HG02870 (cell line): ENCODE measurements around the gene ZMAT5.

ENCODE experiments used
- ATAC-seq: cut with Tn5 transposase; IDR thresholded peaks from one replicate; pipeline ENCODE4 v1.9.1; 2021; ENCODE audit warnings: mild to moderate bottlenecking, moderate library complexity; ENCODE audit not compliant: unreplicated experiment

Gene ZMAT5

DNA sequence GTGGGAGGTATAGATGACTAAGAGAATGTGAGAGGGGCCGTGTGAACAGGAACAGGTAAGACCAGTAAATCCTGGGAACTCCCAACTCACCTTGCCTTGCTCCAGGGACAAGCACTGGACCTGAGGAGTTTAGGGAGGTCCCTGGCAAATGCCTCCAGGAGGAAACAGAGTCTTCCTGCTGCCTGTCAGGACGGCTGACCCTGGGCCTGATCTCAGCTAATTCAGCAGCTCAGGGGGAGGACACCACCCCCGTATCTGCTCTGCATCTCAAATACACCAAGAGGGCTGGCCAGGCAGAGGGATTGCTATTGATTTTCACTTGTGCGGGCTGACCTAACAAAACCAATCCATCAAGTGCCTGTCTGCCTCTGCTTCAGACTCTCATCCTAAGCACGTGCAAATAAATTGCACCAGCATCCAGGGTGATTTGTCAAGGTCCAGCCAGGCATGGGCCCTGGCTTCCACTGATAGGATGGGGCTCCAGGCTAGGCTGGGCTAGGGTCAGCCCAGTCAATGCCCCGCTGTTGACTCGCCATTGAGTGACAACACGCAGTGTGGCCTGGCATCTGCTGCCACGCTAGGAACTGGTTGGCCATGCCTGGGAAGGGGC, 20.7 kb upstream of the ZMAT5 start:
- no peak for ATAC-seq

DNA sequence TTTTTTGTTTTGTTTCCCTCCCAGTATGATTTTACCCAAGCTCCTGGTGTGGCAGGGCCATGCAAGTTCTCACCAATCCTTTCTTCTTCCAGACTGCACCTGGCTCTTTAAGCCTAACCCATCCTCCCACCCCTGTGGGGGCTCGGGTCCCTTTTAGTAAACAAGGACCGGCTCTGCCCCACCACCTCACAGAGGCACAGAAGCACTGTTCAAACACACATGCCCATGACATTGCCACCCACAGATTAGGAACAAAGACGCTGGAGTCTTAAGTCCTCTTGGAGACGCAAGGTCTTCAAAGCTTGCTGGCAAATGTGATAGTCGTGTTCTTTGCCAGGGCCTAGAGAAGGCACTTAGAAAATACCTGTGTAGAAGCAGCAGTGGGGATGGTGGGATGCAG, 19.2 kb upstream of the ZMAT5 start:
- ATAC-seq = no peak

DNA sequence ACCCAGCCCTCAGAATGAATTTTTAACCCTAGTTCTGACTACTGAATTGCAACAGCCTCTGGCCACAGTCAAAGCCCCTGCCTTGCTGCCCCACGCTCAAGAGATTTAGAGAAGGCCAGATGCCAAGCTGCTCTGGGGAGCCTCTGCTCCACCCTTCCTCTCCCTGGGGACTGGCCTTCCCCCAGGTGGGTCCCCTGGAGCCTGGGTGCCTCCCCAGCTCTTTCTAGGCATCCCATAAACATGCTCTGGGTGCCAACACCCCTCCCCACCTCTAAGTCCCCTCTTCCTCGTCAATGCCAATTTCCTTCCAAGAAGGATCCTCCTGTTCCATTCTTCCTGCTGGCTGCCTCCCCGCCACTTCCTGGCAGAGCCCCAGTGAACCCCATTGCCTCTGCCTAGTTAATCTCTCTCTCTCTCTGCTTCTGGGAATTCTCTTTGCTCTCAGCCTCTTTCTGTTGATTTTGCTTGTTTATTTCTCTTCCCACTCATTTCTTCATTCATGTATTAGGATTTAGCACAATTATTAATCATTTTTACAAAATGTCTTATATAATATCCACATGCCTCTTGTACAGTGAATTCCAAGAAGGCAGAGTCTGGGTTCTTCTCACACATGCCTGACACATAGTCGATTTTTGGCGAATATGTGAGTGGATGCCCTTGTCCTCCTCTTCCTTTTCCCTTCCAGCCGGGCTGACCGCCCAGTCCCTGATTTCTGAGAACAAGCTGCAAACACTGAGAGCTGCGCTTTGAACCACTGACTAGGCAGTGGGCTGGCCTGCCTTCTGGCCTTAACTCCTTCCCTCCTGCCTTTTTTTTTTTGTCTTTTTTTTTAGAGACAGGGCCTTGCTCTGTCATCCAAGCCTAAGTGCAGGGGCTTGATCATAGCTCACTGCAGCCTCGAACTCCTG, 17.9 kb upstream of the ZMAT5 start:
- no peak for ATAC-seq

DNA sequence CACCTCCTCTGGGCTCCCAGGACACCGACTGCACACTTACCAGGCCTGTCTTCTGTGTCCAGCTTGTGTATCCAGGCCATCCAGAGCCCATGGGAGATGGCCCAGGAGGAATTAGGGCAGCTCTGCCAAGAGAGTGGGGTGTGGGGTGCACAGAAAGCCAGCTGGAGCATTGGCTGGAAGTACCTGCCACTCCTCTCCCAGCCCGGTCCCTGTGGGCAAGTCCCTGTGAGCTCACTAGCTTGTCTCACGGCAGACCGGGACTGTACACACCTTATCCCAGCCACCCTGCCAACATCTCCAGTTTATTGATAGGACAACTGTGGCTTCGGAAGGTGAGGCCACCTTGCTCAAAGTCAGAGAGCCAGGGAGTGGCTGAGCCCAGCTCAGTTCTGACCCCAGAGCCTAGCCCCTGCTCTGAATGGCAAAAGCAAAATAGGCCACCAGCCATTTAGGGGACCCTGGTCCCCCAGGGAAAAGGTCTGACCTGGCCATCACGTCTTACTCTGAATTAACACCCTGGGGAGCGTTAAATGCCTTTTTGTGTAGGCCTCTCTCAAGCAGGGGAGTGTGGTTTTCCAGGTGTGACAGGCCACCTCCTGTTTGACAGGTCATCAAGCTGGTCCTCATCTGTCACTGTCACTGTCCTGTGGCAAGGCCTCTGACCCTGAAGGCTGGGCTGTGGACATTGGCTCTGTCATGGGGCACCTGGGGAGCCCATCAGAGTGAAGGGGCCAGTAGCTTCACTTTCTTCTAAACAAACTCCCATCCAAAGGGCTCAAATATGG, 15.4 kb upstream of the ZMAT5 start:
- no peak for ATAC-seq

DNA sequence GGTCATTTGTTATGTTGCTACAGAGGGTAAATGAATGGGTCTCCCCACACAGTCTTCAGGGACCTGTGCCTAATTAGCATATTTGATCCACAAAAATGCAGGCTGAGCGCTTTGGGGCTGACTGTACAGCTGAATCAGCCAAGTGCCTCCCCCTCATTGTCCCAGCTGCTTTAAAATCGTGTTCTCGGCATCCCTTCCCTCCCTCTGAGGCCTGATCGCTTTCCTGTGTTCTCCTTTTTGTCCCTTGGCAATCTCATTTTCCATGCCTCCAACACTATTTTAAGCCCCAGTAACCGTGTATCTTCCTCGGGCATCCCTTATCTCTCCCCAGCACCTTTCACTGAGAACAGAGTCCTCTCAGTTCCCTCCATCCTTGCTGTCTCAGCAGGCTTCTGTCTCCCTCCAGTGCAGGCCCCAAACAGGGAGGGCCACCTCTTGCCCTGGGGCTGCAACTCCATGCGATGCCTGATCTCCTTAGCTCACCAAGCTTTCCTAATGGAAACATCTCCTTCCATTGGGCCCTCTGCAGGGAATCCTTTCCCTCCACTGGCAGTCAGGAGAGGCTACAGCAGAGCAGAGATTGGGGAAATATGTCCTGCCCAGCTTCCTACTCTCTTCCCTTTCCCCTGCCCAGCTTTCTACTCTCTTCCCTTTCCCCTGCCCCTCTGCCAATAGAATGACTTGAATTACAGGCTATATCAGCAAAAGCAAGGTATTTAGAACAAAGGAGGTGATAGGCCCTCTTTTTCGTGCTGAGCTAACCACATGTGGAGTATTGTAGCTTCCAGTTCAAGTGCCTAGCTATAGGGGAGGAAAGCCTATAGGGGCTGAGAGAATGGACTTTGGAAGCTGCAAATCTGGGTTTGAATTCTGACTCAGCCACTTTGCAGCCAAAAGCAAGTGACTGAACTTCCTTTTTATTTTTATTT, 14.2 kb upstream of the ZMAT5 start:
- no peak for ATAC-seq

DNA sequence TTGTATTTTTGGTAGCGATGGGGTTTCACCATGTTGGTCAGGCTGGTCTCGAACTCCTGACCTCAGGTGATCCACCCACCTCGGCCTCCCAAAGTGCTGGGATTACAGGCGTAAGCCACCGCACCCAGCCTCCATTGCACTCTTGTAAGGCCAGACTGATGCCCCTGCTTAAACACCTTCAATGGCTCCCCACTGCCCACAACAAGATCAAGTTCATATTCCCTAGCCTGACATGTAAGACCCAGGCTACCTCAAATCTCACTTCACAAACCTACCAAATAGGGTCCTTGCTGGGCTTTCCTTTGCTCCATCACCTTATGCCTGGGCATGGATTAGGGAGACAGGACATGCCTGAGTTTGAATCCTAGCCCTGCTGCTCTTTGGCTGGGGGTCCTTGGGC, 13.4 kb upstream of the ZMAT5 start:
- ATAC-seq = no peak

DNA sequence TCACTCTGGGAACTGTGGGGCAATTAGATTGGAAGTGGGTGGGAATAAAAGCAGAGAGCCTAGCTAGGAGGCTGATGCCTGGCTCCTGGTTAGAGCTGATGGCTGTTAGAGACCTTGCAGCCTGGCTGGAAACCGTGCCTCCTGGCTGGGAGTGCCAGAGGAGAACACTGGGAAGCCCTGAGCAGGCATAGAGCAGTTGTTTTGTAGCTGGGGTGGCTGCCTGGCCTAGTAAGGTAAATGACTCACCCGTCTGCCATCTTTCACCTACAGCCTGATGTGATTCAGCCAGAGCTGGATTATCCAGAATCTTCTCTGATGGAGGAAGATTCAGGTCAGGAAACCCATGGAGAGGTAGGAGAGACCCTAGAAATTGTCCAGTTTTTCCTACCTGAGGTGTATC, 6.4 kb upstream of the ZMAT5 start:
- no peak for ATAC-seq

DNA sequence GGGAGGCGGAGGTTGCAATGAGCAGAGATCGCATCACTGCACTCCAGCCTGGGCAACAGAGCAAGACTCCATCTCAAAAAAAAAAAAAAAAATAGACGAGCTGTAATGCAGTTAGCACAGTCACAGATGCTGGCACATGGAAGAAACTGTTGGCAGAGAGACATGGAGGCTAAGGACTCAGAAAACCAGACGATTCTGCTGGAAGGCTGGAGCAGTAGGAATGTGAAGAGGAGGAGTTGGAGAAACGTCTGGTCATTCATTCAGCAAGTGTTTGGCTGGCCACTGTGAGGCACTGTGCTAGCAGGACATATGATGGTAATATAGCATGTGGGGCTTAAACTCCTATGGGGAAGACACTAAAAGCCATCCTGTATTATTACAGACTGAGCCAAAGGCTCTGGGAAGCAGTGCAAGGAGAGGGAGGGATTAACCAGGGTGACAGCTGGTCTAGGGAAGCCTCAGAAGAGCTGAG, 5.4 kb upstream of the ZMAT5 start:
- ATAC-seq = no peak

DNA sequence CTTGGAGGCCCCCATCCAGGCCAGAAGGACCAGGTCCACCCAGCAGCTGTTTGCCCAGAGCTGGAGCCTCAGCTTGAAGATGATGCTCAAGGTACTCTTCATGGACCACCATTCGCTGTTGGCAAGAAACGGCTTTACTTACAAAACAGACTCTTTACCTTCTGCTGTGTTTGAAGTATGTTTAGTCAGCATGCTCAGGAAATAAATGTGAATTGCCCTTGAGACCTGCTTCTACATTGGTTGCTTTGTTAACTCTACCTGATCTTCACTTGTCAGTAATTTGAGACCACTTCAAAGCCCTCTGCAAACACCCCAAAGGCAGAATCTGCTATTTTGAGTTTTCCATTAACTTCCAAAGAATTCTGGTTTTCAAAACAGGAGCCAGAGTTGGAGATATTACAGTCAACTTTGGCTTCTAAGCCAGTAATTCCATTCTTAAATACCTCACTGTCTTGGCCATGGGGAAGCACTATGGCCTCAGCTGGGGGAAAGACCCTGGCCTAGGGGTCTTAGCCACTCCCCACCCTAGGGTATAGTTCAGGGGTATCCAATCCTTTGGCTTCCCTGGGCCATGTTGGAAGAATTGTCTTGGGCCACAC, 3.0 kb upstream of the ZMAT5 start:
- ATAC-seq = no peak

DNA sequence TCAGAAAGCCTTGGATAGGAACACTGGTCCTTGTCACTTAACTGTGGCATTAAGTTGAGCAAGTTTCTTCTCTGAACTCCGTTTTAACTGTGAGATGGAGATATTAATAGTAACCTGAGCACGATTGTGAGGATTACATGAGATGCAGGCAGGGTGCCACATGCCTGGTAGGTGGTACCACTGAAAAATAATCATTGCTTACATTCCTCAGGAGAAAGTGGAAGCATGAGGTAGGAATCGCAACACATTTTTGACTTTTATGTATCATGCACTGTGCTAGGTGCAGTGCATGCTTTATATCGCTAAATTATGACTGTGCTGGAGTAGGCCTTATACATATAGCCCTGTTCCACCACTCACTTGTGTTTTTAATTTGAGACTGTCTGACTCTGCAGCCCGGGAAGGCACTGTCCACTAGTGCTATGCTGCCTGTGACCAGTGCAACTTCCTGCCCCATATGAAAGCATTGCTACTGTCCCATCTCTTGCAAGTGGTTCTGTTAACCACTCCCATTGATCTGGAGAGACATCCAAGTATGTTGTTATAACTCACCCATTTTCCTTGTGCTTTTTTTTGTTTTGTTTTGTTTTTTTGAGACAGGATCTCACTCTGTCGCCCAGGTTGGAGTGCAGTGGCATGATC, 1.4 kb upstream of the ZMAT5 start:
- no peak for ATAC-seq

DNA sequence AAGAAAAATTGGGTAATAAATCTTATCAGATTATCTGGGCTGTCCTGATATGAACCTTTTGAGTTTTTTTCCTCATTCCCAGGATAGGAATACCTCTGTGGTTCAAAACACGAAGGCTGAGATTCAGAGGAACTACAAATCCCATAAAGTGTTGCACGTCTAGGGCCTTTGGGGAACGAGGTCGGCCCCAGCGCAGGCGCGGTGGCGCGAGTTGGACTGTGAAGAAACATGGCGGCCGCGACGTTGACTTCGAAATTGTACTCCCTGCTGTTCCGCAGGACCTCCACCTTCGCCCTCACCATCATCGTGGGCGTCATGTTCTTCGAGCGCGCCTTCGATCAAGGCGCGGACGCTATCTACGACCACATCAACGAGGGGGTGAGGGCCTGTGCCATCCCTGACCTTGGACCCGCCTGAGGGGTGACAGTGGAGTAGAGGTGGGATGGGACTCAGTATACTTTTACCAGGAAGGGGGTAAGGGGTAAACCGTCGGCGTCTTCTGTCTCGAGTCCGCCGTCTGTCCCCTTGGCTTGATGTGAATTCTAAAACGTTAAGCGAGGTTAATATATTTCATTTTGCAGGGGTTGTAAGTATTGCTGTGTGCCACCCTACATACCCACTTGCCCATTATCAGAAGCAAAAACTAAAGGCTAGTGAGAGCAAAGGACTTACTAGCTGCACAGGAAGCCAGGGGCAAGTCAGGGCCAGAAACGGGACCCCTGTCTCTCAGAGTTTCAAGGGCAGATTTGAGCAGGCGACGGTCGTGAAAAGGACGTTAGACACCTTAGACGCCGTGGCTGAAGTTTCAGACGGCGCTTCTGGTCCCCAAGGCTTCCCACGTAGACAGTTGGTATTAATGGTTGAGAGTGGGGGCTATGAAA, 604 bp upstream of the ZMAT5 start, which contains the start of gene UQCR10:
TSS of gene UQCR10 (plus strand) at position 199 of the 881 bp plus-strand sequence. CDS start at position 229, 30 bp downstream.
- peak; percentile 63 for ATAC-seq

DNA sequence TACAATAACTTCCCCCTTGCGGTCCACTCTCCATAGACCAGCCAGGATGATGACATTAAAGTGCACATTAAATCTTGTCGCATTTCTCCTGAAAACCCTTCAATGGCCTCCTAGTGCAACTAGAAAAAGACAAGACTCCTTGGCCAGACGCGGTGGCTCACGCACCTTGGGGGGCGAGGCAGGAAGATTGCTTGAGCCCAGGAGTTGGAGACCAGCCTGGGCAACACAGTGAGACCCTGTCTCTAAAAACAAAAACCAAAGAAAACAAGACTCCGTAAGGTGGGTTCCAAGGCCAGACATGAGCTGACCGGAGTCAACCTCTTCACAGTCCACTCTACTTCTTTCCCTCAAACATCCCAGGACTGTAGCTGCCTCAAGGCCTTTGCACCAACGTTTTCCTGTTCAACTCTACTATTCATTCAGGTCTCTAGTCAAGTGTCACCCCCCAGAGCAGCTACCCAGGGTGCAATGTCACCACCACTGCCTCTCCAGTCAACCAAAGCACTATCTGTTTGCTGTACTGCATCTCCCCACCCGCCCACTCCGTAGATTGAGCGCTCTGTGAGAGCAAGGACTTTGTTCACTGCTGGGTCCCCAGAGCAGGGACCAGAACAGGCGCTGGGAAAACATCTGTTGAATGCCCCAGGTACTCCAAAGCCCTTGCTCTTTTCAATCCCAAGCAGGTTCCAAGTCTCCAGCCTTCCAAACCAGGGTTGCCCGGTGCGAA, 739 bp downstream of the ZMAT5 start:
- peak; percentile 18 for ATAC-seq

DNA sequence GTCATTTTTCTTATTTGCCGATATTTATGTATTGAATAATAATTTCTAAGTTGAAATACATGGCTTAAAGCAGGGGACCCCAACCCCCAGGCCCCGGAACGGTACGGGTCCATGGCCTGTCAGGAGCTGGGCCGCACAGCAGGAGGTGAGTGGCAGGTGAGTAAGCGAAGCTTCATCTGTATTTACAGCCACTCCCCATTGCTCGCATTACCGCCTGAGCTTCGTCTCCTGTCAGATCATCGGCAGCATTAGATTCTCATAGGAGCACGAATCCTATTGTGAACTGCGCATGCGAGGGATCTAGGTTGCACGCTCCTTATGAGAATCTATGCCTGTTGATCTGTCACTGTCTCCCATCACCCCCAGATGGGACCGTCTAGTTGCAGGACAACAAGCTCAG, 4.5 kb downstream of the ZMAT5 start:
- no peak for ATAC-seq

DNA sequence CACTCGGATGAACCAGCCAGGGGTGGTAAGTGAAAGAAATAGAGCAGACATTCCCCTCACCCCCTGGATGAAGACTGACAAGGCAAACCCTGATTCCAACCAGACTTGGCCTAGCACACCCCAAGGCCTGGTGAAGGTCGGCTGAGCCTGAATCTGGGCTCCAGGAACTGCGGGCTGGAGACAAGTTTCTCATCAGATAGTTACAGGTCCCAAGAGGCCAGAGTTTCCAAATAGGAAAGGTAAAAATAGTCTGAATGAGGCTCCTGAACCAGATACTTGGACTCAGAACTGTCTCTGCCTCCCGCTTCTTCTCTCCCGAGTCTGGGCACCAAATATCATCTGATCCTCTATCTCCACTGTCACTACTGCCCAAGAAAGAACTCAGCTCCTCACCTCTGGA, 7.8 kb downstream of the ZMAT5 start:
- ATAC-seq = no peak

DNA sequence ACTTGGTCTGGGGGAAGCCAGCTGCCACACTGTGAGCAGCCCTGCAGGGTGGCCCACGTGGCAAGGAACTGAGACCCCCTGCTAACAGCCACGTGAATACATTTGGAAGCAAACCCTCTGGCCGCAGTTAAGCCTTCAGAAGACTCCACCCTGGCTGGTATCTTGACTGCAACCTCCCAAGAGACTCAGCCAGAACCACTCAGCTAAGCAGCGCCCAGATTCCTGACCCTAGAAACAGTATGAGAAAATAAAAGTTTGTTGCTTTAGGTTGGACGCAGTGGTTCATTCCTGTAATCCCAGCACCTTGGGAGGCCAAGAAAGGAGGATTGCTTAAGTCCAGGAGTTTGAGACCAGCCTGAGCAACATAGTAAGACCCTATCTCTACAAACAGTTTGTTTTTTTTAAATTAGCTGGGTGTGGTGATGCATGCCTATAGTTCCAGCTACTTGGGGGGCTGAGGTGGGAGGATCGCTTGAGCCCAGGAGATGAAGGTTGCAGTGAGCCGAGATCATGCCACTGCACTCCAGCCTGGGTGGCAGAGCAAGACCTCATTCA, 8.7 kb downstream of the ZMAT5 start:
- no peak for ATAC-seq

DNA sequence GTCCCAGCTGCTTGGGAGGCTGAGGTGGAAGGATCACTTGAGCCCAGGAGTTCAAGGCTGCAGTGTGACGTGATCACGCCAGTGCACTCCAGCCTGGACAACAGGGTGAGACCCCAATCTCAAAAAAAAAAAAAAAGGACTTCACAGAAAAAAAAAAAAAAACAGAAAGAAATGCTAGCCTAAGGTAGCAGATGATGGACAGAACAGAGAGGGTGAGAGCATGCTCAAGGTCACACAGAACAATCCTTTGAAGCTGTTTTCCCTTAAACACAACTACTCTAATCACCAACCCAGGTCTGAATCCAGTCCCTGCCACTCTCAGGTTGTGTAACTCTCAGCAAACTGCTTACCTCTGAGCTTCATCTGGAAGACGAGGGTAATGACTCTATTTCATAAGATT, 9.7 kb downstream of the ZMAT5 start:
- ATAC-seq = no peak

DNA sequence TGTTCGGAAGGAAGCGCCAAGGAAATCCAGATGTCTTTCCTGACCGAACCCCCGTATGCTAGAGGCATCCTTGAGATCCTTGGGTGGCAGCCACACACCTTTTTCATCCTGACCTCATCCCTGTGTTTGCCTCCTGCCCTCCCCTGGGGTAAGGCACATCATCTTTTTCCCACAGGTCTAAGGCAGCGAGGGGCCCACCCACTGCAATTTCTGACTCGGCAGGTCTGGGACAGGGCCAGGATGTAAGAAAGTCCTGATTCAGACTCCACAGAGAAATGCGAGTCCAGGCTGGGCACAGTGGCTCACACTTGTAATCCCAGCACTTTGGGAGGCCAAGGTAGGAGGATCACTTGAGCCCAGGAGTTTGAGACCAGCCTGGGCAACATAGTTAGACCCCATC, 10.5 kb downstream of the ZMAT5 start:
- ATAC-seq = no peak

DNA sequence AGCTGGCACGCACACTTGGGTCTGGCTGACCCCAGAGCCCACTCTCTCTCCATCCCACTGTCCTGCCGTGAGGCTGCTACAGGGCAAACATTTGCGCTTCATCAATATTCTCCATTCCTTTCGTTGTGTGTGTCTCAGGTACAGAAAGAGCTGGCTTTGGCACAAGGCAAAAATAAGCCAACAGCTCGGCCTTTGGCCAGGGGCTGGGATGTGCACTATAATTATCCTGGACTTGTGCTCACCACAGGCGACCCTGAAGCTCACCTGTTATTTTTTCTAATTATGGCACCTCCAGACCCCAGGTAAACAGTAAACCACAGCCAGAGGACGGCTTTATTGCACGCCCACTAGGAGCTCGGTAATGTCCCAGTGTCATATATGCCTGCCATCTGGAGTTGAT, 10.9 kb downstream of the ZMAT5 start:
- no peak for ATAC-seq
